ENCODE measurements around the gene HBM. TPM values are rescaled to one million over a fixed set of nuclear protein-coding genes. Genes with fewer than 3 reads are reported as not detected.

Gene HBM
- polyA plus RNA-seq, 6 donors from 2014 or later: not detected

Other genes with a start within 250 kb of the HBM start
- 10 to 100 TPM; 39.0 to 57.3 (median 52.7) TPM for gene POLR3K, start 112.4 kb upstream of the HBM start, polyA plus RNA-seq (ENCODE audit: low read depth in 6 of 6)
- gene SNRNP25, start 112.2 kb upstream of the HBM start, polyA plus RNA-seq (ENCODE audit: low read depth in 6 of 6): 100 to 1,000 TPM in 1 of 6 donors, 10 to 100 TPM in 5; 43.3 to 111 (median 67.2) TPM
- under 1 TPM in 1 of 6 donors, not detected in 5; 0.08 TPM for gene RHBDF1, start 93.3 kb upstream of the HBM start, polyA plus RNA-seq (ENCODE audit: low read depth in 6 of 6)
- gene MPG, start 87.8 kb upstream of the HBM start, polyA plus RNA-seq (ENCODE audit: low read depth in 6 of 6): 100 to 1,000 TPM in 1 of 6 donors, 10 to 100 TPM in 5; 81.3 to 119 (median 84.6) TPM
- 10 to 100 TPM in 5 of 6 donors, 1 to 10 TPM in 1; 8.1 to 17.1 (median 11.2) TPM for gene NPRL3, start 27.3 kb upstream of the HBM start, polyA plus RNA-seq (ENCODE audit: low read depth in 6 of 6)
- not detected for gene HBZ, start 13.3 kb upstream of the HBM start, polyA plus RNA-seq (ENCODE audit: low read depth in 6 of 6)
- 1,000 to 10,000 TPM in 2 of 6 donors, 100 to 1,000 TPM in 4; 184 to 1,142 (median 693) TPM for gene HBA2, start 6.9 kb downstream of the HBM start, polyA plus RNA-seq (ENCODE audit: low read depth in 6 of 6)
- gene HBA1, start 10.7 kb downstream of the HBM start, polyA plus RNA-seq (ENCODE audit: low read depth in 6 of 6): 100 to 1,000 TPM in 3 of 6 donors, 10 to 100 TPM in 3; 42.8 to 256 (median 100) TPM
- gene HBQ1, start 14.5 kb downstream of the HBM start, polyA plus RNA-seq (ENCODE audit: low read depth in 6 of 6): not detected
- 10 to 100 TPM in 5 of 6 donors, 1 to 10 TPM in 1; 9.6 to 20.4 (median 12.8) TPM for gene LUC7L, start 63.5 kb downstream of the HBM start, polyA plus RNA-seq (ENCODE audit: low read depth in 6 of 6)
- 10 to 100 TPM; 19.3 to 28.7 (median 24.5) TPM for gene FAM234A, start 68.8 kb downstream of the HBM start, polyA plus RNA-seq (ENCODE audit: low read depth in 6 of 6)
- gene RGS11, start 110.0 kb downstream of the HBM start, polyA plus RNA-seq (ENCODE audit: low read depth in 6 of 6): under 1 TPM in 1 of 6 donors, not detected in 5; 0.14 TPM
- not detected for gene ARHGDIG, start 114.6 kb downstream of the HBM start, polyA plus RNA-seq (ENCODE audit: low read depth in 6 of 6)
- gene PDIA2, start 117.2 kb downstream of the HBM start, polyA plus RNA-seq (ENCODE audit: low read depth in 6 of 6): not detected
- 1 to 10 TPM in 5 of 6 donors, under 1 TPM in 1; 0.93 to 2.7 (median 1.9) TPM for gene AXIN1, start 186.7 kb downstream of the HBM start, polyA plus RNA-seq (ENCODE audit: low read depth in 6 of 6)
- 10 to 100 TPM; 60.1 to 76.8 (median 65.7) TPM for gene MRPL28, start 204.6 kb downstream of the HBM start, polyA plus RNA-seq (ENCODE audit: low read depth in 6 of 6)
- 10 to 100 TPM in 5 of 6 donors, 1 to 10 TPM in 1; 7.1 to 24.3 (median 17.2) TPM for gene PGAP6, start 216.0 kb downstream of the HBM start, polyA plus RNA-seq (ENCODE audit: low read depth in 6 of 6)
- gene NME4, start 231.2 kb downstream of the HBM start, polyA plus RNA-seq (ENCODE audit: low read depth in 6 of 6): 100 to 1,000 TPM in 1 of 6 donors, 10 to 100 TPM in 5; 56.9 to 104 (median 65.1) TPM
- 1 to 10 TPM; 3.8 to 9.4 (median 5.2) TPM for gene DECR2, start 235.9 kb downstream of the HBM start, polyA plus RNA-seq (ENCODE audit: low read depth in 6 of 6)

Measured in naive B cell (primary cell).